SK-N-SH treated with all-trans-retinoic acid at 6 μM for 48 hours (cell line): ENCODE data around the gene MCEMP1.

Experiments used
- CSDC2 ChIP-seq: fragments of 250-450 bp; sonication (Bioruptor Pico); IDR thresholded peaks from 2 replicates; pipeline ENCODE4 v1.5.0; 2020; ENCODE audit warnings: mild to moderate bottlenecking, moderate library complexity
- ESRRG ChIP-seq: fragments of 250-450 bp; sonication (Bioruptor Pico); IDR thresholded peaks from 2 replicates; pipeline ENCODE4 v1.6.1; 2021; ENCODE audit warnings: mild to moderate bottlenecking
- ISL1 ChIP-seq: fragments of 250-450 bp; sonication (Bioruptor Pico); IDR thresholded peaks from 2 replicates; pipeline ENCODE4 v2.1.2; 2022; ENCODE audit warnings: mild to moderate bottlenecking, moderate library complexity
- OSR1 ChIP-seq: fragments of 250-450 bp; sonication (Bioruptor Pico); IDR thresholded peaks from 2 replicates; pipeline ENCODE4 v1.8.0; 2022; ENCODE audit warnings: moderate library complexity, mild to moderate bottlenecking, inconsistent platforms
- PPARA ChIP-seq: fragments of 250-450 bp; sonication (Bioruptor Pico); IDR thresholded peaks from 2 replicates; pipeline ENCODE4 v1.5.0; 2020; ENCODE audit warnings: mild to moderate bottlenecking, borderline replicate concordance
- TOX ChIP-seq: fragments of 250-450 bp; sonication (Bioruptor Pico); IDR thresholded peaks from 2 replicates; pipeline ENCODE4 v1.8.0; 2021; ENCODE audit warnings: mild to moderate bottlenecking, moderate library complexity, borderline replicate concordance
- ZFP3 ChIP-seq: fragments of 250-450 bp; sonication (Bioruptor Pico); IDR thresholded peaks from 2 replicates; pipeline ENCODE4 v1.5.0; 2020; ENCODE audit warnings: mild to moderate bottlenecking, moderate library complexity
- ZNF8 ChIP-seq: fragments of 450-650 bp; formaldehyde crosslinking; IDR thresholded peaks from 2 replicates; pipeline ENCODE4 v1.5.0; 2020; ENCODE audit warnings: mild to moderate bottlenecking, moderate library complexity

DNA sequence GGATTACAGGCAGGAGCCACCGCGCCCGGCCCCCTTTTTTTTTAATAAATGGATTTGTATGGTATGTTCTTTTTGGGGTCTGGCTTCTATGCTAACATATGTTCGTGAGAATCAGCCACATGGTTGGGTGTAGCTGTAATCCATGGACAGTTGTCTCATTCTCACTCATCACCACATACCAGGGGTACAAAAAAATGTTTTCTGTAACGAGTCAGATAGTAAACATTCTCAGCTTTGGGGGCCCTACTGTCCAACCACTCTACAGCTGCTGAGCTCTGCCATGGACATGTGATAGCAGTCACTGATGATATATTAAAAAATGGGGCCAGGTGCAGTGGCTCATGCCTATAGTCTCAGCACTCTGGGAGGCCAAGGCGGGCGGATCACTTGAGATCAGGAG, 13.2 kb upstream of the MCEMP1 start:
- TF ChIP-seq CSDC2 (CRISPR knock-in tag): no peak
- no peak for TF ChIP-seq OSR1 (CRISPR knock-in tag)
- TF ChIP-seq TOX: no peak
- TF ChIP-seq PPARA (CRISPR knock-in tag): no peak
- TF ChIP-seq ZFP3 (CRISPR knock-in tag): no peak
- no peak for TF ChIP-seq ESRRG (CRISPR knock-in tag)
- TF ChIP-seq ZNF8: no peak
- no peak for TF ChIP-seq ISL1 (CRISPR knock-in tag)
